ENCODE measurements around the gene PCNT.
"Not testable (repeated sequence)": the region's sequence is repeated elsewhere in the genome, so short reads cannot be mapped to it uniquely, and the experiment has no call there.

Gene PCNT

GRCh38 chr21:46431448-46431847 lies 107.5 kb downstream of the PCNT start:
- DNase-seq, result no peak

- no peak for DNase-seq
These were observed 108.0 kb downstream of the PCNT start for GRCh38 chr21:46431884-46432488.

- not testable (repeated sequence) for DNase-seq
These were observed 109.2 kb downstream of the PCNT start for GRCh38 chr21:46433116-46433515.

GRCh38 chr21:46434322-46434958 lies 110.5 kb downstream of the PCNT start:
- no peak for DNase-seq

- DNase-seq, result no peak
These were observed 111.9 kb downstream of the PCNT start for GRCh38 chr21:46435786-46436227.

- DNase-seq, result no peak
These were observed 112.7 kb downstream of the PCNT start for GRCh38 chr21:46436621-46437020.

GRCh38 chr21:46437096-46437498 lies 113.1 kb downstream of the PCNT start:
- DNase-seq, result no peak

GRCh38 chr21:46437511-46437910 lies 113.6 kb downstream of the PCNT start:
- DNase-seq, result no peak

- no peak for DNase-seq
These were observed 114.3 kb downstream of the PCNT start for GRCh38 chr21:46438241-46438640.

- DNase-seq, result no peak
These were observed 116.0 kb downstream of the PCNT start for GRCh38 chr21:46439906-46440305.

GRCh38 chr21:46441331-46441730 lies 117.4 kb downstream of the PCNT start:
- DNase-seq, result no peak

GRCh38 chr21:46441961-46442498 lies 118.1 kb downstream of the PCNT start:
- DNase-seq, result no peak

GRCh38 chr21:46442938-46443337 lies 119.0 kb downstream of the PCNT start:
- DNase-seq, result no peak

GRCh38 chr21:46443910-46444309 lies 120.0 kb downstream of the PCNT start:
- DNase-seq, result no peak

GRCh38 chr21:46448108-46448507 lies 124.2 kb downstream of the PCNT start:
- no peak for DNase-seq

GRCh38 chr21:46448855-46449254 lies 124.9 kb downstream of the PCNT start:
- not testable (repeated sequence) for DNase-seq

- no peak for DNase-seq
These were observed 128.8 kb downstream of the PCNT start for GRCh38 chr21:46452710-46453109.

- no peak for DNase-seq
These were observed 130.2 kb downstream of the PCNT start for GRCh38 chr21:46454142-46454541.

GRCh38 chr21:46454634-46455390 lies 130.9 kb downstream of the PCNT start:
- no peak for DNase-seq

GRCh38 chr21:46455575-46456385 lies 131.8 kb downstream of the PCNT start:
- DNase-seq, result no peak

GRCh38 chr21:46456750-46457149 lies 132.8 kb downstream of the PCNT start:
- no peak for DNase-seq

- DNase-seq, result no peak
These were observed 133.9 kb downstream of the PCNT start for GRCh38 chr21:46457801-46458314.
